Measurements from ENCODE around the gene AKR1A1.
A peak's percentile ranks its signal among the peaks of the same experiment; 100 is the strongest.
"Not testable (repeated sequence)": the region's sequence is repeated elsewhere in the genome, so short reads cannot be mapped to it uniquely, and the experiment has no call there.

AKR1A1 gene

DNA sequence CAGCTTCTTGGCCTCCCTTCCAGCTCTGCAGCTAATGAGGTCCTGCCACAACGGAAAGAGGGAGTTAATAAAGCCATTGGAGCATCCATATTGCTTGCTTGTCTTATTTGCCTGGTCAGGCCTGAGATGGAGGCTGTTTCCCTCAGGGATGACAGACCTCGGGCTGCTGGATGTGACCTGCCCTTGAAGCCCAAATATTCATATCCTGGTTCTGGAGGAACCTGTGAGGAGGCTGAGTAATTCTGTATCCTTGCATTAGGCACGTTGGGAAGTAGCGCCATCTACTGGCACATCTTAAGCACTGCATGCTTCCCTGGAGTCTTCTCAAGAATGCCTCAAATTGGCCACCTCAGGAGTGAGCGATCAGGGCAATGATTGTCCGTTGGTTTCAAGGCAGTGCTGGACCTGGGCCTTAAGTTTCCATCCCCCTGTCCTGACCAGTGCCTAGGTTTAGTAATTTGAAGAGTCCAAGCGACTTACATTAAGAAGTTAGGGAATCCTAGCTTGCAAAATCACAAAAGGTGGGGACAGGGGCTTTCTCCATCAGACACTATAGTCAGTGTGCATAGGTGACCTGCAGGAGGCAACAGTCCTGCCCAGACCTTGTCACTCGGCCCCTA lies 19.4 kb downstream of the AKR1A1 start:
- peak; percentile 40 for DNase-seq (ENCODE audit: low read depth)

DNA sequence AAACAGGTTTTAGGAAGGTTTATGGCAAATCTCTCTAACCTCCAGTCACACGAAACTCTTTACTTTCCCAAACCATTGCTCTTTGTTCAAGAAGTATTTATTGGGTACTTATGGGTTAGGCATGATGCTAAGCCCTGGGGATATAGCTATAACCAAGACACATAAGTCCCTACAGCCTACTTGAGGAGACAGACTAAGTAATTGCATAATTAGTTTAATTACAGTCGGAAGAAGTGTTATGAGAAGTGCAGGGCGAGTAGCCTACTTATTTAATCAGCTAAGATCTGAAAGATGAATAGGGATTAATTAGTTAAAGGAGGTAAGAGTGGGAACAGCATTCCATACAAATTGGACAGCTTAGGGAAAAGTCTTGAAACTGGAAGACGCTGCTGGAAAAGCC lies 20.0 kb downstream of the AKR1A1 start:
- DNase-seq (ENCODE audit: low read depth) = no peak

DNA sequence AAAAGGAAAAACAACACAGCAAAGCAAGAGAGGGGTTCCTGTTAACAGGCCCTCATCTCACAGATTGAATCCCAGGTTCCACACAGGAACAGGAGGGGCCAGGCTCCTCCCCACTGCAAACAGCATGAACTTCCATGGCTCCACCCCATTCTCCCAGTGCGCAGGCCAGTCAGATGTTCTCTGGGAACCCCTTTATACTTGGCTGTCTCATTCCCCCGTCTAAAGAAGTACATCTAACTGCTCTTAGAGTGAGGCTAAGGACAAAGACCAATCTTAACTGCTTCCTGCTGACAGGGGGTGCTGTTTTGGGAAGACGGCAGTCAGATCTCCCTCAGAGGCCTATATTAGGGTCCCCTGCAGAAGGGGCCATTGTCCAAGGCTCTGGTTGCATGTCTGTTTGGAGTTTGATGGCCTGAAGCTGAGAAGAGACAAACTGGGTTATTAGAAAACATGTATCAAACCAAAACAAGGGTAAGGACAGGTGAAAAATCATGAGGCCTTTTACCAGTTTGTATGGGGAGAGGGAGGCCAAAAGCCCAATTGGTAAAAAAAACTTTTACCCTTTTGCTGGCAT lies 22.7 kb downstream of the AKR1A1 start:
- DNase-seq (ENCODE audit: low read depth) = no peak

DNA sequence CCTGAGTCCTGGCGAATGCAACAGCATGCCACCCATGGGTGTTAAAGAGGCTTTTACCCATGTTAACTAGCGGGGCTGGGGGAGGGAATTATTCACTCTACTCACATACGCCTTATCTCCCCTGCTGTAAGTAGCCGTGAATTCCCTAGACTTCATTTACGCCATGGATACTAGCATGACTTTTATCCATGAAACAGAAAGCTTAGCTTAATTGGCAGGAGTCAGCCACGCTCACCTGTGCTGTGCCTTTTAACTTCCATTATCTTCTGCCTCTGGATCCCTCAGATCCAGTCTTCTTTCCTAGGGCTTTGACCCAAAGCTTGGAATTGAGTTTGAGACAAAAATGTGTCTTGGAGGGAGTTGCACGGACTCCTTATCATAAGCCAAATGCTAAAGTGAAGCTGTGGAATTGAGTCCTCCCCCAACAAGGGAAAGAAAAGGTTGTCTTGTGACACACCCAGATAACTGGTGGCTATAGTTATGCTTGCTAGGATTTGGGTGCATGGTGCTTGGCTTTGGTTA lies 23.5 kb downstream of the AKR1A1 start:
- no peak for DNase-seq (ENCODE audit: low read depth)

DNA sequence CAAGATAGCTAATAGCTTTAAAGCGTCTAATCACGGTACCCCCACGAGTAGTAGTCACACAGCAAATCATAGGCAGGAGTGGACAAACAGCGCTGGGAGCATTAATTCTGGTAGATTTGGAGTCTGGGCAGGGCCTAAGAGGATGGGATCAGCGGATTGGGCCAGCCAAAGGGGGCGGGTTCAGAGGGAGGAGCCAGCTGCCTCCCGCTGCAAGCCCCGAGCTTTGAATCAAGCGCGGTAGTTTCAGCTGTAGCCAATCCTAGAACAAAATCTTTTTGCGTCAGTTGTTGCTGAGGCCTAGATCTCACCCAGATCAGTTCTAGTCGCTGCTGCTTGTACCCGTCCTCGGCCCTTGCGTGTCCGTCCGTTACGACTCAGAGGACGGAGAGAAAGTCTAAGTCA lies 32.6 kb downstream of the AKR1A1 start:
- DNase-seq (ENCODE audit: low read depth) = peak; percentile 81

DNA sequence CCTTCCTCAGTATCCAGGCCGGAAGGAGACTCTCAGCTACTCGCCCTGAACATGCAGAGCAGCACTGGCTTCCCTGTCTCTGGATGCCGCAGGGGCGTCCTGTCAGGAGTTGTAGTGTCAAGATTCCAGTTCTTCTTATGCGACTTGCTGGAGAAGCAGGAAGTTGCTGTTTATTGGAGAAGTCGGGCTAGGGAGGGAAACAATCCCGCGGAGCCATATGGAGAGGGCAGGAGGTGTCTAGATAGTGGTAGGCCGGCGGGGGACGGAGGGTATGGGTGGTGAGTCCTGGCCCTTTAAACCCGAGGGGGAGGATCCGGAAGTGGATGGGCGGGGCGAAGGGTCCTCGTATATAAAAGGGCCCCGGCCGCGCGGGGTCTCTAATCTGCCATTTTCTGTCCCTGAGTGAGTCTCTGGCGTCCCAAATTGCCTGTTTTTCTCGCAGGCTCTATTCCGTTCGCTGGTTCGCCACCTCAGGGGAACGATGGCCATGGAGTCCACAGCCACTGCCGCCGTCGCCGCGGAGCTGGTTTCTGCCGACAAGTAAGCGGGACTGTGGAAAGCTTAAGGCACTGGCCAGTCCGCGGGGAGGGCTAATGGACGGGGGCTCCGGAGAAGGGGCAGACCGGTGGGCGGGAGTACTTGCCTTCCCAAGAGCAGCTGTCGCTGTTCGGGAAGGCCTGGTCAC lies 33.2 kb downstream of the AKR1A1 start, which contains the start of gene NASP:
NASP (plus strand) TSS at position 376 of the 685 bp plus-strand sequence; CDS start at position 482, 106 bp downstream.
- DNase-seq (ENCODE audit: low read depth) = peak; percentile 85

DNA sequence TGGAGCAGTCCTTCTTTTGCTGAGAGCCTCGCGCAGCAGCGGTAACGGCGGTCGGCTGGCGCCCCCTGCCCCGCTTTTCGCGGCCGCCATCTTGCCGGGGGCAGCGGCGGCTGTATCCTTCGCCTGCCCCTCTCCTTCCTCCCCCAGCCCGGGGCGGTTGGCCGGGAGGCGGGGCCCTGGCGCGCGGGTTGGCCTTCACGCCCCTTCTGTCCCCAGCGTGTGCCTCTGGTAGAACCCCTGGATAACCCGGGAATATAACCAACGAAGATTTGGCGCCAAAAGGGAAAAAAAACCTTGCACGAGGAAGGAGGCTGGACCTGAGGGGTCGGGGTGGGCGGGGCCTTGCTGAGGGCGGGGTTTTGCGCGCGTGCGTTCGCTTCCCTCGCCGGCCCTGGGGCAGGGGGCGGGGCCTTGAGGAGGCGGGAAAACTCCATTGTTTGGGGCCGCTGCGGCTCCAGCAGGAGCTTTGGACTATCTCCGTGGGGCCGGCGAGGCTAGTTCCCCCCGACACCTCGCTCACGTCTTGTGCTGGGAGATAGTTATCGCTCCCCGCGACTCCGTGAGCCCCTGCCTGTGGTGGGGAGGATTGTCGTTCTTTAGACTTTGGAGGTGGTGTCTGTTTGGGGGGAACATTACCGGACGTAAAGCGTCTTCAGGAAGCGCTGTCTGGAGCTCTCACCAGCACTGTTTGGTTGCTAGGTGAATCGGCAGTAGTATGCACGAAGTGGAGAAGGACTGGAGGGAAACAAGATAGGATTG lies 33.9 kb downstream of the AKR1A1 start:
- peak; percentile 78 for DNase-seq (ENCODE audit: low read depth)

DNA sequence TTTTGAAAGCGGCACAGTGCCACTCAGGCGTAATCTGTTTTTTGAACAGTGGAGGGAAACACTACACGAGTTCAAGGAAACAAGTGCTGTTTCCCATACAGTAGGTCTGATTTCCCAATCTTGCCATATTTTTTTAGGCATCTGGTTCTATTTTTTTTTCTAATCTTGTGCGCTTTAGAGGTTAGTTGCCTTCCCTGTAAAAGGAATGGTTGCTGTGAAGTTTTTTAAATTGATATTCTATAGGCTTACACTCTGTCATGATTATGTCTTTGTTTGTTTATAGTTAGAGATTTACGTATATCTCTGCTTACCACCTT lies 34.4 kb downstream of the AKR1A1 start:
- no peak for DNase-seq (ENCODE audit: low read depth)

DNA sequence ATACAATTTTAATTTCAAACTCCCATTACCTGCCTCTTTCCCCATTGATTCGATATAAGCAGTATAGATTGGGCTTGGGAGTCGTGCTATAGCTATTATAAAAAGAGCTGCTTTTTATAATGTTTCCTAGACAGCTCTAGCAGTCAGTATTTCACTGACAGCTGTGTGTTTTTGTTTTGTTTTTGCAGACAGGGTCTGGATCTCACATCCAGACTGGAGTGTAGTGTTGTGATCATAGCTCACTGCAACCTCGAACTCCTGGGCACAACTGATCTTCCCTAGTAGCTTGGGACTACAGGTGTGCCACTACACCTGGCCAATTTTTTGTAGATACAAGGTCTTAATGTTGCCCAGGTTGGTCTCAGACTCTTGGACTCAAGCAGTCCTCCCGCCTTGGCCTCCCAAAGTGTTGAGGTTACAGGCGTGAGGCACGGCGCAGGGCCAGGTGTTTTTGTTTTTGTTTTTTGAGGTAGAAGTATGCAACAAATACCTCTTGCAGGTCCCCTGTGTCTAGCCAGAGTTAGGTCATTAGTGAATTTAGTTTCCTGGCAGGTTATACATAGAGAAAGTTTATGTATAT lies 35.0 kb downstream of the AKR1A1 start:
- no peak for DNase-seq (ENCODE audit: low read depth)

DNA sequence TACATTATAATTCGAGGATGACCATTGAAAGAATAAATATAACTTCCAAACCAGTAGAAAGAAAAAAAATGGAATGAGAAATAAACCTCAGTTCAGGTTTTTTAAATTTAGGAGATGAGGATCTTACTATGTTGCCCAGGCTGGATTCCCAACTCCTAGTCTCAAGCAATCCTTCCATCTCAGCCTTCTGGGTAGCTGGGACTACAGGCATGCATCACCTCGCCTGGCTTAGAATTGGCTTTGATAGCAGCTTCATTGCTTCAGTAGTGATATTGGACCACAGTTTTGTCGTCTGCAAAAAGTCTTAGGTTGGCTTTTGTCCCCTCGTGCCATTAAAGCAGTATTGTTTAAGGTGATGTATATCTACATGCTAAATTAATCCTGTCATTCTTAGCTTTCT lies 36.1 kb downstream of the AKR1A1 start:
- no peak for DNase-seq (ENCODE audit: low read depth)

DNA sequence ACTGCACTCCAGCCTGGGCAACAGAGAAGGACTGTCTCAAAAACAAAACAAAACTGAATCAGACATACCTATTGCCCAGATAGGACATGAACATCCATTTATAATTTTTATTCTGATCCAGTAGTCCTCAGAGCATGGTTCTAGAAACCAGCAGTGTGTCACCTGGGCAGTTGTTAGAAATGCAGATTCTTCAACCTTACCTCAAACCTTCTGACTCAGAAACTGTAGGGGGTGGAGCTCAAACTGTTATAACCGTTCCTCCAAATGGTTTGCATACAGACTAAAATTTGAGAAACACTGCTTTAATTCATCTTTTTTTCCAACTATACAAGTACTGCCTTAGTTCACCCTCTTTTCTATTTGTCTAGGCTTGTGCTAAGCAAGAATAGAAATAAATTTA lies 39.2 kb downstream of the AKR1A1 start:
- DNase-seq (ENCODE audit: low read depth) = no peak

DNA sequence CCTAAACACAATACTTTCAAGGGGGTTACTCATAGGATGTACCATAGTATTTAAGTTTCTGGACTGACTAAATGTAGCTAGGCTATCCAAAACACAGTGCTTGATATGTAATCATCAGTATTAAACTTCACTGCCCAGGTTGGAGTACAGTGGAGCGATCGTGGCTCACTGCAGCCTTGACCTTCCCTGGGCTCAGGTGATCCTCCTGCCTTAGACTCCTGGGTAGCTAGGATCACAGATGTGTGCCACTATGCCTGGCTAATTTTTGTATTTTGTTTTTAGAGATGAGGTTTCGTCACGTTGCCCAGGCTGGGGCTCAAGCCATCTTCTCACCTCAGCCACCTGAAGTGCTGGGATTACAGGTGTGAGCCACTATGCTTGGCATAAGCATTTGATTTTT lies 43.8 kb downstream of the AKR1A1 start:
- no peak for DNase-seq (ENCODE audit: low read depth)

DNA sequence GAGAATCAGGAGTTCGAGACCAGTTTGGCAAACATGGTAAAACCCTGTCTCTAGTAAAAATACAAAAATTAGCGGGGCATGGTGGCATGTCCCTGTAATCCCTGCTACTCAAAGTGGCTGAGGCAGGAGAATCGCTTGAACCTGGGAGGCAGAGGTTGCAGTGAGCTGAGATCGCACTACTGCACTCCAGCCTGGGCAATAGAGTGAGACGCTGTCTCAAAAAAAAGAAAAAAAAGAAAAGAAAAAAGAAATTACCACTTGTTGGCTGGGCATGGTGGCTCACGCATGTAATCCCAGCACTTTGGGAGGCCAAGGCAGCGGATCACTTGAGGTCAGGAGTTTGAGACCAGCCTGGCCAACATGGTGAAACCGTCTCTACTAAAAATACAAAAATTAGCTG lies 46.1 kb downstream of the AKR1A1 start:
- not testable (repeated sequence) for DNase-seq (ENCODE audit: low read depth)

DNA sequence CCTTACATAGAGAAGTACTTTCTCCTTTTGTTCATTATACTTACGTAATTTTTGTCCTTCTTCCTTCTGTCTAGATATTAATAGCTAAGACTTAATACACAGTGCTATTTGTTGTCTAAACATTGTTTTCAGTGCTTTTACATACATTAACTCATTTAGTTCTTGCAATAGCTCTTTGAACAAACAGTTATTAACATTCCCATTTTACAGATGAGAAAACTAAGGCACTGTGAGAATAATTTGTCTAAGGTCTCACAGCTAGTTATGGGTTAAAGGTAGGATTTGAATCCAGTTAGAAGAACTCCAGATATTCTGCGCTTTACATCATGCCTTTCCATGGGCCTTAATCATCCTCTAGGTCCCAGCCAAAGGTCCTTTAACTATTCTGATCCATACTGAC lies 53.6 kb downstream of the AKR1A1 start:
- DNase-seq (ENCODE audit: low read depth) = no peak

DNA sequence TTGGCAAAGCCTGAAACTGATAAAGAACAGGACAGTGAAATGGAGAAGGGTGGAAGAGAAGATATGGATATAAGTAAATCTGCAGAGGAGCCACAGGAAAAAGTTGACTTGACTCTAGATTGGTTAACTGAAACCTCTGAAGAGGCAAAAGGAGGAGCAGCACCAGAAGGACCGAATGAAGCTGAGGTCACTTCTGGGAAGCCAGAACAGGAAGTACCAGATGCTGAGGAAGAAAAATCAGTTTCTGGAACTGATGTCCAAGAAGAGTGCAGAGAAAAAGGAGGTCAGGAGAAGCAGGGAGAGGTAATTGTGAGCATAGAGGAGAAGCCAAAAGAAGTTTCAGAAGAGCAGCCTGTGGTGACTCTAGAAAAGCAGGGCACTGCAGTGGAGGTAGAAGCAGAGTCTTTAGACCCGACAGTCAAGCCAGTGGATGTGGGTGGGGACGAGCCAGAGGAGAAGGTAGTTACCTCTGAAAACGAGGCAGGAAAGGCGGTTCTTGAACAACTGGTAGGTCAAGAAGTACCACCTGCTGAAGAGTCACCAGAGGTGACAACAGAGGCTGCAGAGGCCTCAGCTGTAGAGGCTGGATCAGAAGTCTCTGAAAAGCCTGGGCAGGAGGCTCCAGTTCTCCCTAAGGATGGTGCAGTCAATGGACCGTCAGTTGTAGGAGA lies 56.9 kb downstream of the AKR1A1 start:
- DNase-seq (ENCODE audit: low read depth) = no peak

DNA sequence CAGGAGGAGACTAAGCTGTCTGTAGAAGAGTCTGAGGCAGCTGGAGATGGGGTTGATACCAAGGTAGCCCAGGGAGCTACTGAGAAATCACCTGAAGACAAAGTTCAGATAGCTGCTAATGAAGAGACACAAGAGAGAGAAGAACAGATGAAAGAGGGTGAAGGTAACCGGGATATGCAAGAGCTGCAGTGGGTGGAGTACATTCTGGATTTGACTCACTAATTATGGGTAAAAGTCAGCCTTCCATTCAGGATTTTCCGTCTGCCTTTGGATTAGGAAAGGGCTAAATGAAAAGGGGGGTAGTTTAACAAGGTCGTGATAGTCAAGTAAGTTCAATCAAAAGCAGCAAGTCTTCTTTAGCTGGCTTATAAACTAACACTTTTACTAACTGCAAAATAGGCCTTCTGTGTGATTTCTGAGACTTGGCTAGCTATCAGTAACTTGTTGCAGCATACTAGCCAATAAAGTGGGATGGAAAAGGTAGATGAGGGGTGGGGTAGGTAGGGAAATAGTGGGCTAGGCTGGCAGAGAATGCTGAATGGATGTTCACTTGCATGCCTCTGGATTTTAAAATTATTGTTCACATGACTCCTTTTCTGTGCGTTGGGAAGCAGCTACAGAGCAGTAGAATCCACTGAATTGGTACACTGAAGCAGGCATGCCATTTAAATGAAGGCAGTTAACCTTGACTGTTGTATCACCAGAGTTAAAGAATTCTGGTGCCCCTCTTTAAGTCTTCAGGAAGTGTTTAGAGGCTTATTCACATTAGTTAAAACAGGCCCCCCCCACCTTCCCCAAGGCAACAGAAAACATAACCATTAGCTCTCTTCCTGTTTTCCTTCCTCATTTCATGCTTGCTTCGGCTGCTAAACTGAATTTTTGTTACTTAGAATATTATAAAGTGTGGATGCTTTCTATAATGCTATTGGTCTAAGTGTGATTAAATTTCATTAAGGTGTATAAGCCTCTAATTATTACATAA lies 57.8 kb downstream of the AKR1A1 start:
- DNase-seq (ENCODE audit: low read depth) = no peak

DNA sequence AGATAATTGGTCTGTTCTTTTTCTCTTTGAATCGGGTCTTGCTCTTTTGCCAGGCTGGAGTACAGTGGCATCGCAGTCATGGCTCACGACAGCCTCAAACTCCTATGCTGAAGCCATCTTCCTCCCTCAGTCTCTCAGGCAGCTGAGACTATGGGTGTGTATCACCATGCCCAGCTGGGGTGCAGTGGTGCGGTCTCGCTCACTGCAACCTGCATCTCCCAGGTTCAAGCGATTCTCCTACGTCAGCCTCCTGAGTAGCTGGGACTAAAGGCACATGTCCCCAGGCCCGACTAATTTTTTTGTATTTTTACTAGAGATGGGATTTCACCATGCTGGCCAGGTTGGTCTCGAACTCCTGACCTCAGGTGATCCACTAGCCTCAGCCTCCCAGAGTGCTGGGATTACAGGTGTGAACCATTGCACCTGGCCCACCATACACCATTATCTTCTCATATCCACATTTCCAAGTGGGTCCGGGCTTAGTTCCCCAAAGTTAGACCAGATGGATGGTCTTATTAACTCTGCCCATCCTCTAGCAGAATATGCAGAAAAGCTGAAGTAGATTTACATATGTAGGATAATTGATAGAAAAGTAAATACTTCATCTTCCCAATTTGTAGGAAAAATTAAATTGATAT lies 60.1 kb downstream of the AKR1A1 start:
- DNase-seq (ENCODE audit: low read depth) = no peak

DNA sequence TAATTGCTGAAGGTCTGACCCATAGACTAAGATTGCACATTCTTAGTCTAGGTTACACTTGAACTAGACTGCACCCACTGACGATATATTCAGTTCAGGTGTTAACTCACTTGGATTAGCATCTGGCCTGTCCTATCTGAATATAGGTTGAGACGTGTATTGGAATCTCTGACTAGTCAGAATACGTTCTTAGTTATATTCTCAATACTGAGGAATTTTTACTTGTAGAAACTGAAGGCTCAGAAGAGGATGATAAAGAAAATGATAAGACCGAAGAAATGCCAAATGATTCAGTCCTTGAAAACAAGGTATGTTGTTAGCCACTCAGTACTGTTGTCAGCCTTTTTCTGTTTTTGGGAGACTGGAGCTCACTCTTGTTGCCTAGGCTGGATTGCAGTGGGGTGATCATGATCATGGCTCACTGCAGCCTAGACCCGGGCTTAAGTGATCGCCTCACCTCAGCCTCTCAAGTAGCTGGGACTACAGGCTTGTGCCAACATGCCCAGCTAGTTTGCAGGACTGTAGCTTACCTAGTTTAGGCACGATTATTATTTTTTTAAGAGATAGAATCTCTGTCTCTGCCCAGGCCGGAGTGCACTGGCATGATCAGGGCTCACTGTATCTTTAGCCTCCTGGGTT lies 62.4 kb downstream of the AKR1A1 start:
- DNase-seq (ENCODE audit: low read depth) = no peak

DNA sequence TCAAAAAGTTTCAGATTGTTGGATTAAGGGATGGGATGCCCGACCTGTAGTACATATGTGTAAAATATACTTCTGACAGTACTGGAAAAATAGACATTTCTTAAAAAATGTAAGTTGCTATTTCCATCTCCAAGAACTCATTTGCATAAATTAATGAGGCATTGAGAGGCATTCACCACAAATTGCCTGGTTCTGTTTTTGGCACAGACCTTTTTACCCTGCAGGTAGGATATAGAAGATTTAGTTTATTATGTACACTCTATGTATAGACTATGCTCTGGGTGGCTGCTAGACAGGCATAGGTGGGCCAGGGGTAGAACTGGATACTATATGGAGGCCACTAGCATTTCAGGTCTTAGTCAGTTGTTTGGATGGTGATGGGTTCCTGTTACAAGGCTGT lies 65.3 kb downstream of the AKR1A1 start:
- no peak for DNase-seq (ENCODE audit: low read depth)

DNA sequence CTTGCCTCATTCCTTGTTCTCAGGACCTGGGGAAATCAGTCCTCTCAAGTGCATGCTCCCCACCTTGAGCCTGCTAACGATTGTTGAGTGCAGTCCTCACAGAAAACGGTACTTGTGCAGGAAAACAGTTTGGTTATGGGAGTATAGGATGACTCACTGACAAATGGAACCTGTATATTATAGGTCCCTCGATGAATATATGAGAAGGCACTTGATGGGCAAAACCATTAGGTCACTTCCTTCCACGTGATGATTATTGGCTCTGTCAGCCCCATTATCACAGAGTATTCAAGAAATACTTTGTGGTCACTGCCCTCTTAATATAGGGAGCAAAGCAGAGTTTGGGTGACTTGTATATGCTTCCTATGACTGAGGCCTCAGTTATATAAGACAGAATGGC lies 67.0 kb downstream of the AKR1A1 start:
- no peak for DNase-seq (ENCODE audit: low read depth)

Data from stimulated activated CD8-positive, alpha-beta memory T cell treated with anti-CD3 and anti-CD28 coated beads, Interleukin-12 subunit alpha, Interleukin-12 subunit beta, amount 100 ng/mL, for 4 hours (primary cell).